A172 (cell line): ENCODE measurements around the gene RRN3. TPM values are rescaled to one million over a fixed set of nuclear protein-coding genes. Genes with fewer than 3 reads are reported as not detected.
"Not testable (repeated sequence)": the region's sequence is repeated elsewhere in the genome, so short reads cannot be mapped to it uniquely, and the experiment has no call there.

Experiments
- DNase-seq: peaks from one replicate; pipeline ENCODE4 v3.0.0-alpha.2; 2015; ENCODE audit warnings: low spot score
- total RNA-seq: library from RNA; depleted of rRNA; stranded (reverse); fragments of >200 nt; shearing (Covaris generic); gene quantifications from 2 replicates; pipeline ENCODE4 v1.2.3, GENCODE V29; 2014

RRN3 gene
- total RNA-seq, 1 experiment from 2014 or later = 61.9 TPM

GRCh38 chr16:15100372-15100987 is 6.4 kb upstream of the RRN3 start:
- not testable (repeated sequence) for DNase-seq

DNA sequence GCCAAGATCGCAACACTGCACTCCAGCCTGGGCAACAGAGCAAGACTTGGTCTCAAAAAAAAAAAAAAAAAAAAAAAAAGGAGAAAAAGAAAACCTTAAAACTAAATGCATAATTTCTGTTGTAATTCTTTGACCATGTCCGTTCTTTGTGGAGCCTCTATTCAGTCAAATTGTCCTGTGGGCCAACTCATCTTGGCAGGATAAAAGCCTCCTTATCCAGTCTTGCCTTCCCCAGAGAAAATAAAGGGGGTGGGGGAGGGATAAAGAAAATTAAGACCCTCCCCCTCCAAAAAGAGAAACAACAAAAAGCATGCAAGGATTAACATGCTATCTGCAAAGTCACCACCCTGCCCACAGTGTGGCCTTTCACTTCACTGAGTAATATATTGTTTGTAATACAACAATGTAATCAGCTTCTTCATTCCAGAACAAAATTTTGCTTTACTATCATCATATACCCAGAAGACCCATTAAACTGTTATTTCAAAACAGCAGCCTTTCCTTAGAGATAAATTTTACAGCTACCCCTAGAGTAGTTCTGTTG is 5.4 kb upstream of the RRN3 start:
- DNase-seq = not testable (repeated sequence)

DNA sequence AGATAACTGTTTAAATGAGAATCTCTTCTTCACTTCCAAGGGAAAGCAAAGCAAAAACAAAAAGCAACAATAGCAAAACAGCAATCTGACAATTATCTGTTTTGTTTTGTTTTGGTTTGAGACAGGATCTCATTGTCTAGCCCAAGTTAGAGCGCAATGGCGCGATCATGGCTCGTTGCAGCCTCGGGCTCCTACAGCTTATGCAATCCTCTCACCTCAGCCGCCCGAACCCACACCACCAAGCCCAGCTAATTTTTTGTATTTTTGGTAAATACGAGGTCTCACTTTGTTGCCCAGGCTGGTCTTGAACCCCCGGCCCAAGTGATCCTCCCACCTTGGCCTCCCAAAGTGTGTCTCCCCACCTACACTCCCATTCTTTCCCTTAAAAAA is 2.5 kb upstream of the RRN3 start:
- DNase-seq = not testable (repeated sequence)

GRCh38 chr16:15093571-15093954 is 509 bp downstream of the RRN3 start:
- not testable (repeated sequence) for DNase-seq

GRCh38 chr16:15090663-15091269 is 3.3 kb downstream of the RRN3 start:
- not testable (repeated sequence) for DNase-seq

- not testable (repeated sequence) for DNase-seq
Observed at GRCh38 chr16:15082788-15083187, 11.3 kb downstream of the RRN3 start.

DNA sequence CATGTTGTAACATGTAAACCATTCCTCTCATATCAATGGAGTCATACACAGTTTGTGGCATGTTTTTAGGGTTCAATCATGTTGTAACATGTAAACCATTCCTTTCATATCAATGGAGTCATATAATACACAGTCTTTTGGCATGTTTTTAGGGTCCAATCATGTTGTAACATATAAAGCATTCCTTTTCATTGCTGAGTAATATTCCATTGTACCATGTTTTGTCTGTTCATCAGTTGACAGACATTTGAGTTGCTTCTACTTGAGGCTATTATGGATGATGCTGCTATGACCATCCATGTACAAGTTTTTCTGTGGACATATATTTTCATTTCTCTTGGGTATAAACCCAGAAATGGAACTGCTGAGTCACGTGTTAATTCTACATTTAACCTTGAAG is 13.2 kb downstream of the RRN3 start:
- not testable (repeated sequence) for DNase-seq

- not testable (repeated sequence) for DNase-seq
Observed at GRCh38 chr16:15076161-15076560, 17.9 kb downstream of the RRN3 start.

DNA sequence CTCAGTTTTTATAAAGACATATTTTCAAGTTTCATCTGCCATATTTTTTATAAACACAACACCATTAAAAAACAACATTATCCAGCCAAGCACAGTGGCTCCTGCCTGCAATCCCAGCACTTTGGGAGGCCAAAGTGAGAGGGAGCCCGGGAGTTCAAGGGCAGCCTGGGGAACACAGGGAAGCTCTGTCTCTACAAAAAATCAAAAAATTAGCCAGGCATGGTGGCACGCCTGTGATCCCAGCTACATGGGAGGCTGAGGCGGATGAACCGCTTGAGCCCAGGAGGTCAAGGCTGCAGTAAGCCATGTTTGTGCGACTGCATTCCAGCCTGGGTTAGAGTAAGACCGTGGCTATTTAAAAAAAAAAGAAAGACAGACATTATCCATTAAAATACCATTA is 21.0 kb downstream of the RRN3 start:
- DNase-seq = no peak

GRCh38 chr16:15071916-15072769 is 21.9 kb downstream of the RRN3 start:
- not testable (repeated sequence) for DNase-seq

GRCh38 chr16:15071013-15071412 is 23.1 kb downstream of the RRN3 start:
- not testable (repeated sequence) for DNase-seq

GRCh38 chr16:15066690-15067089 is 27.4 kb downstream of the RRN3 start:
- not testable (repeated sequence) for DNase-seq

DNA sequence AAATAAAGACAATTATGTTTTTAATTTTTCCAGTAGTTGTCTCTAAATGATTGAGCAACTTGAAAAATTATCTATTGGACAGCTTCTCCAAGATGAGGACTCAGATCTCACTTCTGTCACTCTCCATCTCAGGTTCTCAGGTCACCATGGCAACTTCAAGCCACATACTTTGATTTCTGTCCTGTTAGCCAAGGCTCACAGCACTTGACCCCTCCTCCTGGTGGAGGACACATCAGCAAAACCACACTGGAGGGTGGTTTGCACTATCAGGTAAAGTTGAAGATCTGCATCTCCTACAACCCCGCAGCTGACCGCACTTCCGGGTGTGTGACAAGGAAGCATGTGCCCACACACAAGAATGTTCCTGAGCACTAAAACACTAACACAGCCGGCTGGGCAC is 28.1 kb downstream of the RRN3 start:
- not testable (repeated sequence) for DNase-seq

DNA sequence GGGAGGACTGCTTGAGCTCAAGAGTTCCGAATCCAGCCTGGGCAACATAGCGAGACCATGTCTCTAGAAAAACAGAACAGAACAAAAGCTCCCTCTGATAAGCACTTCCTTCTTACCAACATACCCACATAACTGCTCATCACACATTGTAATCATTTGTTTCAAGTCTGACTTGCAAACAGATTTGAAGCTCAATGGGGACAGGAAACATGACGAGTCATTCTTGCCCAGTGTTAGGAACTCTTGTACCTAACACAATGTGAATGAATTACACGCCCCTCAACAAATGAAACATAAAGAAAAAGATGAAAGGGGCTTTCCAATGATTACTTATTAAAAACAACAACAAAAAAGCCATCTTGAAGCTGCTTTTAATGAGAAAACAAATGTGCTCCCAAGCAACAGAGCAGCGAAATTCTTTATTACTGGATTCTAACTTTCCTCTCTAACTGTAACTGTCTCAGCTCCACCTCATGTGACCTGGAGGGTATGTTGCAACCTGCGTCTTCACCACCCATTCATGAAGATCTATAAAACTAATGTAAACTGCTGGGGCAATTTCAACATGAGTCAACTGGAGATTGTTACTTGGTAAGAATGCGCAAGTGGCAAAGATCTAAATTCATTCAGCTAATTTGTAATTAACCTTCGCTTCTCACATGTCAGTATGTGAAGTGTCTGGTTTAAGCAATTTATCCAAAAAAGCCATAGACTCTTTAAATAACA is 31.8 kb downstream of the RRN3 start:
- not testable (repeated sequence) for DNase-seq

- no peak for DNase-seq
Observed at GRCh38 chr16:15059324-15059723, 34.7 kb downstream of the RRN3 start.

GRCh38 chr16:15057681-15058417 is 36.2 kb downstream of the RRN3 start:
- no peak for DNase-seq

GRCh38 chr16:15055141-15056053 is 38.7 kb downstream of the RRN3 start:
- peak; percentile 32 for DNase-seq

GRCh38 chr16:15054357-15055140 is 39.5 kb downstream of the RRN3 start:
- peak; percentile 13 for DNase-seq

- DNase-seq = no peak
Observed at GRCh38 chr16:15053904-15054303, 40.2 kb downstream of the RRN3 start.
